Activated CD4-positive, alpha-beta T cell treated with anti-CD3 and anti-CD28 coated beads, Interleukin-2, amount 10 ng/mL, durations not matched to agents 24 days and 14 days (primary cell): ENCODE results near the gene CTXND2. TPM values are rescaled to one million over a fixed set of nuclear protein-coding genes. Genes with fewer than 3 reads are reported as not detected.

Experiments
- DNase-seq: peaks from one replicate; pipeline ENCODE4 v3.0.0; 2022
- H3K27ac Mint-ChIP-seq: one replicate; pipeline ENCODE4 v1.8.0; 2022; ENCODE audit warnings: mild to moderate bottlenecking, mixed read lengths
- H3K27me3 Mint-ChIP-seq: one replicate; pipeline ENCODE4 v1.8.0; 2022; ENCODE audit warnings: mixed read lengths
- H3K36me3 Mint-ChIP-seq: one replicate; pipeline ENCODE4 v1.8.0; 2022; ENCODE audit warnings: low read depth, mild to moderate bottlenecking, mixed read lengths
- H3K4me1 Mint-ChIP-seq: one replicate; pipeline ENCODE4 v1.8.0; 2021; ENCODE audit warnings: mixed read lengths
- H3K4me3 Mint-ChIP-seq: one replicate; pipeline ENCODE4 v1.8.0; 2022; ENCODE audit warnings: mild to moderate bottlenecking, moderate library complexity, mixed read lengths
- H3K9me3 Mint-ChIP-seq: one replicate; pipeline ENCODE4 v1.8.0; 2021; ENCODE audit warnings: mixed read lengths
- intact Hi-C: fragments of 100-400 bp; cut with micrococcal nuclease; formaldehyde crosslinking; loops from one replicate; pipeline ENCODE4 v1.15.1; 2023
- total RNA-seq: library from RNA; stranded (reverse); gene quantifications from 2 replicates; pipeline ENCODE4 v1.2.3, GENCODE V29; 2022

Gene CTXND2
- total RNA-seq, 1 donor from 2014 or later, result not detected

DNA sequence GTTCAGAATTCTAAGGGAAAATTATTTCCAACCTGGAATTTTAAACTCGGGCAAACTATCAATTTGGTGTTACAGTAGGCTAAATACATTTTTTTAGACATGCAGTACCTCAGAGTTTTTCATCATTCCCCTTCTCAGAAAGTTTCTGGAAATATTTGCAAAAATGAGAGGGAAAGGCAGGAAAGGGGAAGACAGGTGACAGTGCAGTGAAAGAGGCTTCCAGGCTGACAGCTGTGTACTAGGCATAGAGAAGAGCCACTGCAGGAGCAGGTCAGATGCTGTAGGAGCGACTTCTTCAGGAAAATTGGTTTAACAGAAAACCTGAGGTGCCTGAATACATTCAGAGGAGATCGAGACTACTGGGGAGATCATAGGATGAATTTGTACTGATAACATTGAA, 67.8 kb downstream of the CTXND2 start:
- Mint-ChIP-seq H3K36me3 (peaks cover 65% of the 10 kb centered on the region), H3K9me3 (no peaks in the 10 kb centered on the region), H3K27ac (no peak overlapping the region), H3K27me3 (no peaks in the 10 kb centered on the region), H3K4me3 (no peak overlapping the region), H3K4me1 (peaks cover 5% of the 10 kb centered on the region)
- intact Hi-C loops, result no loop called here
- DNase-seq, result no peak

DNA sequence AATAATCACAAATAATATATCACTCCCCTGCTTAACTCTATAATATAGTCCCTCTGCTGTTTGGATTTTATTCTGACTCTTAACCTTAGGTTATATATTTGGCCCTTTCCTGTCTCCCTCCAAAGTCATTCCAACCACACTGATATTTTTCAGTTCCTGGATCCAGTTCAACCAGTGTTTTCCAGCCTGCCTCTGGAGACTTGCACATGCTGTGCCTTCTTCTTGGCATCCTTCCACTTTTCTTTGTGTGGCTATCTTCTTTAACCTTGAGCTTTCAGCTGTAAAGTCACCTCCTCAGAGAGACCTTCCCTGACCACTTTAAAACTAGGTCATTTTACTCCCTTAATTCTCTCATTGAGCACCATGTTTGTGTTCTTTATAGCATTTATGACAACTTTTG, 68.3 kb downstream of the CTXND2 start:
- H3K9me3 Mint-ChIP-seq, result no peaks in the 10 kb centered on the region
- no peak overlapping the region for H3K4me3 Mint-ChIP-seq
- peaks cover 5% of the 10 kb centered on the region for H3K4me1 Mint-ChIP-seq
- no peaks in the 10 kb centered on the region for H3K27me3 Mint-ChIP-seq
- no peak for DNase-seq
- peaks cover 64% of the 10 kb centered on the region for H3K36me3 Mint-ChIP-seq
- H3K27ac Mint-ChIP-seq, result no peak overlapping the region
- intact Hi-C loops, result no loop called here

DNA sequence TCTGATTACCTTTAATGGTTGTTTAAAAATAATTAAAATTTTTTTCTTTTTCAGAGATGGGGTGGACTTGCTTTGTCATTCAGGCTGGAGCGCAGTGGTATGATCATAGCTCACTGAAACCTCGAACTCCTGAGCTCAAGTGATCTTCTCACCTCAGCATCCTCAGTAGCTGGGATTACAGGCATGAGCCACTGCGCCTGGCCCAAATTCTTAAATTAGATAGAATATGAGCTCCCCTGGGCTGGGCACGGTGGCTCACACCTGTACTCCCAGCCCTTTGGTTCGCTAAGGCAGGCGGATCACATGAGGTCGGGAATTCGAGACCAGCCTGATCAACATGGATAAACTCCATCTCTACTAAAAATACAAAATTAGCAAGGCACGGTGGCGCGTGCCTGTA, 70.7 kb downstream of the CTXND2 start:
- Mint-ChIP-seq H3K27me3 (no peaks in the 10 kb centered on the region), H3K36me3 (peaks cover 68% of the 10 kb centered on the region), H3K9me3 (no peaks in the 10 kb centered on the region), H3K27ac (no peak overlapping the region), H3K4me3 (no peak overlapping the region), H3K4me1 (peaks cover 11% of the 10 kb centered on the region)
- DNase-seq, result no peak
- intact Hi-C loops, result no loop called here

DNA sequence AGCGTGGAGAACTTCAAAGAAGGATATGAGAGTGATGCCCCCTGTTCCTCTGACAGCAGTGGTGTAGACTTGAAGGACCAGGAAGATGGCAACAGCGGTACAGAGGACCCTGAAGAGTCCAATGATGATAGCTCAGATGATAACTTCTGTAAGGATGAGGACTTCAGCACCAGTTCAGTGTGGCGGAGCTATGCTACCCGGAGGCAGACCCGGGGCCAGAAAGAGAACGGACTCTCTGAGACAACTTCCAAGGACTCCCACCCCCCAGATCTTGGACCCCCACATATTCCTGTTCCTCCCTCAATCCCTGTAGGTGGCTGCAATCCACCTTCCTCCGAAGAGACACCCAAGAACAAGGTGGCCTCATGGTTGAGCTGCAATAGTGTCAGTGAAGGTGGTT, 73.7 kb downstream of the CTXND2 start:
- H3K27me3 Mint-ChIP-seq, result no peaks in the 10 kb centered on the region
- intact Hi-C loops, result no loop called here
- H3K4me3 Mint-ChIP-seq, result no peak overlapping the region
- H3K9me3 Mint-ChIP-seq, result no peaks in the 10 kb centered on the region
- H3K27ac Mint-ChIP-seq, result no peak overlapping the region
- H3K4me1 Mint-ChIP-seq, result peaks cover 11% of the 10 kb centered on the region
- peaks cover 72% of the 10 kb centered on the region for H3K36me3 Mint-ChIP-seq
- DNase-seq, result no peak

DNA sequence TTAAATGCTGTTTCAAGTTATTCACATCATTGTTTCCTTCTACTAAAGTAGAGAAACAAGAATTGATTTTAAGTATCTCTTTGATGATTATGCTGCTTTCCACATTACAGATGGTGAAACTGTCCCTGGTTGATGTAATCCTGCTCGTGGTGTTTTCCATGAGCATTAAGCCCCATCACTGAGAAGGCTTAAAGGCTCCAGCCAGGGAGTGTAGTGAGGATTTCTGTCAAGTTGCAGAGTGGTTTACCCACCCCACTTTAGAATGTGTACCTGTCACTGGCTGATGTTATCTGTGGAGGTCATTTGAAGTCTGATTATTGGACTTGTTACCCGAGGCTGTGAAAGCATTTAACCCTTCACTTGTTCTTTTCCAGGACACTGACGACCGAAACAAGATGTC, 74.8 kb downstream of the CTXND2 start:
- intact Hi-C loops, result no loop called here
- H3K4me3 Mint-ChIP-seq, result no peak overlapping the region
- no peak for DNase-seq
- peaks cover 11% of the 10 kb centered on the region for H3K4me1 Mint-ChIP-seq
- H3K27me3 Mint-ChIP-seq, result no peaks in the 10 kb centered on the region
- no peaks in the 10 kb centered on the region for H3K9me3 Mint-ChIP-seq
- no peak overlapping the region for H3K27ac Mint-ChIP-seq
- peaks cover 79% of the 10 kb centered on the region for H3K36me3 Mint-ChIP-seq

Other genes with a start within 250 kb of the CTXND2 start
- gene GOLPH3L, start 190.0 kb upstream of the CTXND2 start, total RNA-seq, result 19.6 and 19.8 TPM in 2 replicates
- not detected in 2 replicates for gene HORMAD1, start 166.2 kb upstream of the CTXND2 start, total RNA-seq
- 26.9 and 28.3 TPM in 2 replicates for gene CTSS, start 121.4 kb upstream of the CTXND2 start, total RNA-seq
- gene CTSK, start 78.9 kb upstream of the CTXND2 start, total RNA-seq, result 1.3 and 2.1 TPM in 2 replicates
- 30.3 and 33.6 TPM in 2 replicates for gene ARNT, start 10.5 kb upstream of the CTXND2 start, total RNA-seq
- 56.2 and 62.3 TPM in 2 replicates for gene SETDB1, start 39.2 kb downstream of the CTXND2 start, total RNA-seq
- gene CERS2, start 87.7 kb downstream of the CTXND2 start, total RNA-seq, result 195 TPM in 2 replicates
- gene ANXA9, start 95.2 kb downstream of the CTXND2 start, total RNA-seq, result 0.12 TPM in 1 of 2 replicates, not detected in the other
- gene MINDY1, start 119.8 kb downstream of the CTXND2 start, total RNA-seq, result 11.5 and 12.5 TPM in 2 replicates
- 13.3 and 15.2 TPM in 2 replicates for gene PRUNE1, start 121.3 kb downstream of the CTXND2 start, total RNA-seq
- 0.85 and 1.8 TPM in 2 replicates for gene BNIPL, start 149.4 kb downstream of the CTXND2 start, total RNA-seq
- gene C1orf56, start 160.6 kb downstream of the CTXND2 start, total RNA-seq, result 1.0 and 1.2 TPM in 2 replicates
- gene CDC42SE1, start 172.5 kb downstream of the CTXND2 start, total RNA-seq, result 189 and 190 TPM in 2 replicates
- 2.9 and 3.0 TPM in 2 replicates for gene MLLT11, start 173.3 kb downstream of the CTXND2 start, total RNA-seq
- gene GABPB2, start 183.6 kb downstream of the CTXND2 start, total RNA-seq, result 19.4 and 20.3 TPM in 2 replicates